ENCODE results near the gene SYNGR3.

The SYNGR3 gene

DNA sequence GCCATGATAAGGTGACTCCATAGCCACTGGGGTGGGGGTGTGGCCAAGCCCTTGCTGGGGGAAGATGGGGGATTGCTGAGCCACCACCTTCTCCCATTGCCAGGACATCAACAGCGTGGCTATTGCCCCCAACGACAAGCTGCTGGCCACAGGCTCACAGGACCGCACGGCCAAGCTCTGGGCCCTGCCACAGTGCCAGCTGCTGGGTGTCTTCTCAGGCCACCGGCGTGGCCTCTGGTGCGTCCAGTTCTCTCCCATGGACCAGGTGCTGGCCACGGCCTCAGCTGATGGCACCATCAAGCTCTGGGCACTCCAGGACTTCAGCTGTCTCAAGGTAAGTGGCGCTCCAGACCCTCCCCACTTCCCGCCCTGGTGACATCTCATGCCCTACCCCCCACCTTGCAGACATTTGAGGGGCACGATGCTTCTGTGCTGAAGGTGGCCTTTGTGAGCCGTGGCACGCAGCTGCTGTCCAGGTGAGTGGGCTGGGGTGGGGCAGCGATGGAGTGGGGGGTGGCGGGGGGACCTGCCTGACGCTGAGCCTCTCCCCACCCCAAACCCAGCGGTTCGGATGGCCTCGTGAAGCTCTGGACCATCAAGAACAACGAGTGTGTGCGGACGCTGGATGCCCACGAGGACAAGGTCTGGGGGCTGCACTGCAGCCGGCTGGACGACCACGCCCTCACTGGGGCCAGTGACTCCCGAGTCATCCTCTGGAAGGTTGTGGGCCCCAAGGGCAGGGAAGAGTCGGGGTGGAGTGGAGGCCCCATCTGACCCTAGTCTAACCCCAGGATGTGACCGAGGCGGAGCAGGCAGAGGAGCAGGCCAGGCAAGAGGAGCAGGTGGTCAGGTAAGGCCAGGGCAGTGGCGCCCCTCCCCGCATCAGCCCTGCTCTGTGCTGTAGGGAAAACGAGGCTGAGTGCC lies 12.6 kb upstream of the SYNGR3 start:
- no peak for DNase-seq (ENCODE audit: low read depth in 2 of 2)

- DNase-seq (ENCODE audit: low read depth in 2 of 2): no peak
Measured at GRCh38 chr16:1977875-1978268, 11.9 kb upstream of the SYNGR3 start.

- DNase-seq (ENCODE audit: low read depth in 2 of 2): no peak
Measured at GRCh38 chr16:1978476-1979120, 11.2 kb upstream of the SYNGR3 start.

DNA sequence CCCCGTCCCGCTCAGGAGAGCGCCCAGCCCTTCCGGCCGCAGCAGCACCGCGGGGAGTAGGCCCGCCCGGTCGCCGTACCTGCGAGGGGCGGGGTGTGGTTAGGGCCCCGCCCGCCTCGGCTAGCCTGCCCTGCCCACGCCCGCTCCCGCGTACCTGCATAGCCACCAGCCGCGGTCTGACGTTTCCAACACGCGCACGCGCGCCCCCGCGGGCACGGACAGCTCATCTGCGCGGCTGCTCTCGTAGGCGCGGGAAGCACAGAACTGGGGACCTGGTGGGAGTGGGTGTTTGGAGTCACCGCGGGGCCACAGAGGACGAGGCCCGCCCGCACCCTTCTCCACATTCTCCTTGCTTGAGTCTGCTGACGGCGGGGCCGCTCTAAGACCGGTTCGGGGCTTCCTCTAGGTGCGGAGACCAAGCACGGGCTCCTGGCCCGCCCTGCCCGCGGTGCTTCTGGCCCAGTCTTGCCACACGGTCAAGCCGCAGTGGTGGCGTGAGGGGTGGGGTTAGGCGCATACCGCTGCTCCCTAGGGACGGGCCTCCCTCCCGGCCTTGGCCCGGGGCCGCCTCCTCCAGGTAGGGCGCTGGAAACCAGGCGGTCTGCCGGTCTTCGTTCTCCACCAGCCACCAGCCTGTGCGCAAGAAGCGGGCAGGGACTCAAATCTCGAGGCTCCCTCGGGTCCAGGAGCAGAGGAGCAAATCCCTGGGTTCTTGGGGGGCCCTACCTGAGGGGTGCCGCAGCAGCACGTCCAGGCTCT lies 10.3 kb upstream of the SYNGR3 start:
- DNase-seq (ENCODE audit: low read depth in 2 of 2): no peak

GRCh38 chr16:1980030-1980769 lies 9.6 kb upstream of the SYNGR3 start:
- no peak for DNase-seq (ENCODE audit: low read depth in 2 of 2)

DNA sequence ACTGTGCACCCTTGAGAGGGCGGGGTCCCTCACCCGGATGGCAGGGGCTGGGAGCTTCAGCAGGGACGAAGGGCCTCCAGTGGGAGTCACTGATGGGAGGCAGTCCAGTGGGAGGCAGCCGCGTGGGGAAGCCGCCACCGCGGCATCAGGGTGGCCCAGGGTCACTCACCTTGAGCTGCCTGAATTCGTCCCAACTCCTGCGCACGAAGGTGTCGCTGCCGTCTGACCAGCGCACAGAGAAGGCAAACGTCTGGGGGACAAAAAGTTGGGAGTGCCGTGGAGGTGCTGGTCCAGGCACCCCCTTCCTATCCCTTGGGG lies 9.0 kb upstream of the SYNGR3 start:
- DNase-seq (ENCODE audit: low read depth in 2 of 2): no peak

DNA sequence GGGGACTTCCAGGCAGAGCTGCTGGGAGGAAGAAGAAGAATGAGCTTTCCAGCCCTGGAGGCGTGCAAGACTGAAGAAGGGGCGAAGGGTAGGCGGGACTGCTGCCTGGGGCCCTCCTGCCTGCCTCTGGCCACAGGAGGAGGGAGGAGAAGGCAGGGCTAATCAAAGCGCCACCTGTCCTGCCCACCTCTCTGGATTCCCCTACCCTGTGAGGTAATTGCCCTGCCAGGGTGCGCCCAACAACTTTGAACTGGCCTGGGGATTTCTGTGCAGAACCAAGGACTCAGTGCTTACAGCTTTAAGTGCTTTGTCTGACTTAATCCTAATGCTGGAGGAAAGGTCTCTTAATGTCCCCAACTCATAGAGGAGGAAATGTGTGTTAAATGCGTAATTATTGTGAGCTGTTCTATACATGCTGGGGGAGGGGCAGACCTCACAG lies 8.4 kb upstream of the SYNGR3 start, which contains the start of gene NOXO1:
Gene NOXO1, minus strand, starts transcription at position 72 of the 439 bp plus-strand sequence. CDS start 290 bp downstream, outside the sequence.
- no peak for DNase-seq (ENCODE audit: low read depth in 2 of 2)

DNA sequence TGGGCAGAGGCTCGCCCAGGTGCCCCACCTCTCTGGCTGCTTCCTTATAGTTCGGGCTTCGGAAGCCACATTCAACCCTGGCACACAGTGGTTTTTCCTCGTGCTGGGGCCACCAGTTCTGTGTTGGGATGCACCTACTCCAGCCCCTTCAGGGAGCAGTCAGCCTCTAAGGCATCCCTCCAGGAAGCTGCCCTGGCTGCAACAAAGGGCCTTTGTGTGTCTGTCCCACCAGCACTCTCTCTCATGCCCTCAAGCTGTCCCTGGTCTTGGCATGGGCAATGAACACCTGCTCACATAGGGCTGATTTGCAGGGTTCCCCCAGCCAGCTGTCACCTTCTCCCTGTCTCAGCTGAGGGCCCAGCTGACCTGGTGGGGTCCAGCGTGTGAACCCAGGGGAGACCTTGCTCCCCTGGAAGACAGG lies 7.7 kb upstream of the SYNGR3 start:
- no peak for DNase-seq (ENCODE audit: low read depth in 2 of 2)

DNA sequence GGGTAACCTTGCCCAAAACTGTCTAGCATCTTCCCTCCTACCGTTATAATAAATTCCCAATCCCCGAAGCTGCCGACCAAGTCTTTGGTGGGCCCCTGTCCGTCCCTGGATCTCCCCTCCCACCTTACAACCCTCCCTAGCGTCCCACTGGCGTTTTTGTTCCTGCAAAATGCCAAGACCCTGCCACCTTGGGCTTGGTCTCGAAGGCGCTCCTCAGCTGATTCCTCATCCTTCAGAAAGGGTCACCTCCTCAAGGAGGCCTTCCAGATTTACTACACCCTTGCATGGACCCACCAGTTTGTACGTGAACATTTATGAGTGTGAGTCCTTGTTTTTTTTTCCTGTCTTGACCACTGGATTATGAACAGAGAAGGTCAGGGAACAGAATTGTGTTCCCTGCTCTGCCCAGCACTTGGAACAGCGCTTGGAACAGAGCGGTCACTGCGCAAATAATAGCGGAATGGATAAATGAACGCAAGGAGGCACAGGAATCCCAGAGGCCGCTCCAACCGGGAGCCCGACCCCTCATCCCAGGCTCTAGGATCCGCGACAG lies 6.7 kb upstream of the SYNGR3 start:
- DNase-seq (ENCODE audit: low read depth in 2 of 2): no peak

- peak; percentile 70 to 73 for DNase-seq (ENCODE audit: low read depth in 2 of 2)
Measured at GRCh38 chr16:1983544-1984346, 6.0 kb upstream of the SYNGR3 start, which contains the start of gene GFER. Gene GFER, plus strand, starts transcription at chr16:1984193. Its CDS starts 26 bp downstream, at chr16:1984219.

DNA sequence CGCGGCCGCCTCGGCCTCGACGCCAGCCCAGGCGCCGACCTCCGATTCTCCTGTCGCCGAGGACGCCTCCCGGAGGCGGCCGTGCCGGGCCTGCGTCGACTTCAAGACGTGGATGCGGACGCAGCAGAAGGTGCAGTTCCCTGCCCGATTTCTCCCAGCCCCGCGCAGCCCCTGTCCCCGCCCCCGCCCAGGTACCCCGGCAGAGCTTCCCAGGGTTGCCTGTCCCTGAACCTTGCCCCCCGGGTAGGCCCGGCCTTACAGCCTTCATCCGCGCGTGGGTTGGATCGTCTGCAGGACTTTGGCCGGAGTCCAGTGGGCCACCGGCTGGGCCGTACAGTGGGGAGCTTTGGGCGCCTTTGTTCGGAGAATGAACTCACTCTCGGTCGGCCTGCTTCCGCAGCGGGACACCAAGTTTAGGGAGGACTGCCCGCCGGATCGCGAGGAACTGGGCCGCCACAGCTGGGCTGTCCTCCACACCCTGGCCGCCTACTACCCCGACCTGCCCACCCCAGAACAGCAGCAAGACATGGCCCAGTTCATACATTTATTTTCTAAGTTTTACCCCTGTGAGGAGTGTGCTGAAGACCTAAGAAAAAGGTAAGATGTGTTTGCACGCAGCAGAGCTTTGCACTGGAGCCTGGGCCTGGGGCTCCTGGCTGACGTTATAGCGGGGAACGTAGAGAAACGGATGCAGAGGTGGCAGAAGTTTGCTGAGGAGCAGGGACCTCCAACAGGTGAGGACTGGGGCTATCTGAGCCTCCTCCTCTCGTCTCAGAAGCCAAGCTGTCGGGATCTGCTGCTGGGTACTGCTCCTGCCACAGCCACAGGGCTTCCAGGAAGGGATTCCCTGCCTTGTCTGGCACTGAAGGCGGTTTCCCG lies 5.2 kb upstream of the SYNGR3 start:
- DNase-seq (ENCODE audit: low read depth in 2 of 2): no peak

- DNase-seq (ENCODE audit: low read depth in 2 of 2): no peak
Measured at GRCh38 chr16:1985466-1986150, 4.2 kb upstream of the SYNGR3 start.

- DNase-seq (ENCODE audit: low read depth in 2 of 2): no peak
Measured at GRCh38 chr16:1987198-1987597, 2.6 kb upstream of the SYNGR3 start.

GRCh38 chr16:1990101-1990350 lies 256 bp downstream of the SYNGR3 start:
- DNase-seq (ENCODE audit: low read depth in 2 of 2): no peak

DNA sequence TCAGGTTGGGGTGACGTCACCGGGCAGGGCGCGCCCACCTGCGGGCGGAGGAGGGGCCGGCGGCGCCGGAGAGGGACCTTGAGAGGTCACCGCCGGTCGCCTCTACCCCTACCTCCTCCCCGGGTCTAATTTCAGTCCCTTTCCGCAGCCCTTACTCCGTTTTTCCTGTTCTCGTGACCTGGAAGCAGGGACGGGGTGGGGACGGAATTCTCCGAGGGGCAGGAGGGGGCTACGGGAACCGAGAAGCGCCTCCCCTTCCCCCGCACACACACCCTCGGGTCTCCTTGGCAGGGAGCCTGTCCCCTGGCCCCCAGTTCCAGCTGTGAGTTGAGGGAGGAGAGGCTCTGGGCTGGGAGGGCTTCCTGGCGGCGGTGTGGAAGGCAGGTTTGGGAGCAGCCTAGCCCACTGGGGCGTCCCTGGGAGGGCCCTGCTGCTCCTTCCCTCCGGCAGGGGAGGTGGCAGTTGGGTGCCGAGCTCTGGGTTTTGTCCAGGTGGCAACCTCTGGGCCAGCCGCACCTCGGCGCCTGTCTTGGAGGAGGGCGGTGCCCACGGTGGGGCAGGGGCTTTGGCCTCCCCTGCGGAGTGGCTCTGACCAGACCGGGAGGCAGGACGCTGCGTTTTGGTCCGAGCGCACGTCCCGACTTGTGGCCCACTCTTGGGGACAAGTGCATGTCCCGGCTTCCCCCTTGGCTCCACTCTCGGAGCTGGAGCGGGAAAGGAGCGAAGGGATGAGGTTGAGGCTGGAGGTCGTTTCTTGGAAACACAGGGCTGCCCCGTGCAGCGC lies 773 bp downstream of the SYNGR3 start:
- no peak for DNase-seq (ENCODE audit: low read depth in 2 of 2)

GRCh38 chr16:1991135-1991551 lies 1.4 kb downstream of the SYNGR3 start:
- DNase-seq (ENCODE audit: low read depth in 2 of 2): no peak

DNA sequence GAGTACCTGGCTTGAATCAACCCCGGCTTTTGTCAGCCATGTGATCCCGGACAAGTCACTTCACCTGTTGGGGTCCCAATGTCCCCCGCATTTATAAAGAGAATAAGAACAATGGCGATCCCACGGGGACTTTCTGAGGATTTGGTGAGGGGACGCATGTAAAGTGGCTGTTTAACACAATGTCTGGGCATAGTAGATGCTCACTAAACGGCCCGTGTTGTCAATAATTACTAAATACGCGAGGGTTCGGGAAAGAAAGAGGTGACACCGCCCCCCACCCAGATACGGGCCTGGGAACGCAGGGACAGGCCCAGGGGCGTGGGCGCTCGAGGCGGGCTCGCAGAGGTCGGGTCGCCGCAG lies 1.8 kb downstream of the SYNGR3 start:
- no peak for DNase-seq (ENCODE audit: low read depth in 2 of 2)

- DNase-seq (ENCODE audit: low read depth in 2 of 2): peak; percentile 73 to 80
Measured at GRCh38 chr16:1991948-1992703, 2.4 kb downstream of the SYNGR3 start.
